Spleen (tissue), 11 donors: ENCODE results near the gene SLC25A6. TPM values are rescaled to one million over a fixed set of nuclear protein-coding genes. Genes with fewer than 3 reads are reported as not detected.
A peak's percentile ranks its signal among the peaks of the same experiment; 100 is the strongest.

ENCODE experiments used
- DNase-seq: peaks from one replicate; pipeline ENCODE4 v3.0.0-alpha.2; 2020
- H3K27ac ChIP-seq, 8 donors: fragments of 200-600 bp; sonication (generic) in 7 of 8; 1 replicate in 4 of 8; 2 replicates in 4 of 8; pipeline versions ENCODE4 v1.5.0 to v1.8.0; 2016 to 2021; ENCODE audit warnings: inconsistent platforms in 4 of 8, mild to moderate bottlenecking in 4 of 8, moderate library complexity in 1 of 8
- H3K27me3 ChIP-seq, 7 donors: fragments of 200-600 bp; sonication (generic) in 6 of 7; replicated peaks in 1 of 7; 1 replicate in 4 of 7; 2 replicates in 3 of 7; pipeline versions ENCODE4 v1.5.0 to v1.8.0; 2016 to 2021; ENCODE audit warnings: inconsistent platforms in 3 of 7, mild to moderate bottlenecking in 1 of 7
- H3K36me3 ChIP-seq, 6 donors: fragments of 200-600 bp; sonication (generic) in 5 of 6; 1 replicate in 4 of 6; 2 replicates in 2 of 6; pipeline versions ENCODE4 v1.5.0 to v1.8.0; 2016 to 2021; ENCODE audit warnings: inconsistent platforms in 2 of 6
- H3K4me1 ChIP-seq, 6 donors: fragments of 200-600 bp; sonication (generic) in 5 of 6; 1 replicate in 3 of 6; 2 replicates in 3 of 6; pipeline versions ENCODE4 v1.5.0 to v1.8.0; 2016 to 2021; ENCODE audit warnings: inconsistent platforms in 3 of 6
- H3K4me3 ChIP-seq, 8 donors: fragments of 200-600 bp; sonication (generic) in 7 of 8; 1 replicate in 4 of 8; 2 replicates in 4 of 8; pipeline versions ENCODE4 v1.5.0 to v1.8.0; 2016 to 2021; ENCODE audit warnings: inconsistent platforms in 4 of 8, mild to moderate bottlenecking in 4 of 8, moderate library complexity in 2 of 8
- H3K9me3 ChIP-seq, 8 donors: fragments of 200-600 bp; sonication (generic) in 7 of 8; 1 replicate in 4 of 8; 2 replicates in 4 of 8; pipeline versions ENCODE4 v1.5.0 to v1.8.0; 2016 to 2021; ENCODE audit warnings: inconsistent platforms in 4 of 8
- CTCF ChIP-seq, 11 experiments: fragments of 200-600 bp in 7 of 11; fragments of 450-650 bp in 4 of 11; sonication (generic) in 4 of 11; IDR thresholded peaks in 8 of 11; conservative IDR thresholded peaks in 3 of 11; 1 replicate in 7 of 11; 2 replicates in 4 of 11; pipeline versions ENCODE4 v1.4.0 to v1.8.0; 2016 to 2021; ENCODE audit warnings: antibody characterized with exemption in 11 of 11, inconsistent platforms in 4 of 11, mild to moderate bottlenecking in 1 of 11
- POLR2A ChIP-seq, 3 donors: fragments of 450-650 bp; IDR thresholded peaks; one replicate each; pipeline ENCODE4 v1.5.1; 2017; ENCODE audit warnings: antibody characterized with exemption in 3 of 3, mild to moderate bottlenecking in 1 of 3
- POLR2AphosphoS5 ChIP-seq, 3 donors: sonication (generic); formaldehyde crosslinking; IDR thresholded peaks; one replicate each; pipeline ENCODE4 v1.5.1; 2017; ENCODE audit warnings: antibody characterized with exemption in 3 of 3
- WGBS, 5 donors: extraction: QIAGEN DNeasy Blood & Tissue Kit in 3 of 5; methylation state at CpG; one replicate each; pipeline versions ENCODE4 v1.1.5 to v1.1.7; 2013 to 2018; 5-methylcytosine and 5-hydroxymethylcytosine counted together
- intact Hi-C: fragments of 100-400 bp; cut with DNase I; formaldehyde crosslinking; loops from one replicate; pipeline ENCODE4 v1.15.0; 2023; ENCODE audit warnings: low total_unique reads
- polyA plus RNA-seq, 3 donors: library from polyadenylated mRNA; stranded (reverse); fragments of 200-250 nt; gene quantifications; one replicate each; pipeline ENCODE4 v1.2.1, GENCODE V29; 2013
- total RNA-seq, 7 donors: library from RNA; depleted of rRNA in 3 of 7; stranded (reverse); fragments of >200 nt in 3 of 7; fragmentation: NEBNext Ultra II Directional in 4 of 7; extraction: Animal tissue kit (Norgen Biotek cat#: 25700) in 4 of 7; gene quantifications; one replicate each; pipeline versions ENCODE4 v1.1.0 to v1.2.1, GENCODE V29; 2016 to 2021
- donor health status: healthy with polysubstance abuse.
- donor health status: DM: no; HTN: no; CAD: no; lungs with moderate emphysema.
- donor health status: DM: no; HTN: no; CAD: no.
- donor health status: Bipolar disorder and iron deficiency.
- donor health status: healthy.
- donor health status: DM: no; HTN: no; CAD: no.
- donor health status: DM: yes; HTN: yes; CAD: no.

SLC25A6 gene
- total and polyA plus RNA-seq, 10 donors: 255 to 443 (median 305) TPM

GRCh38 chrX:1418901-1419544 is 27.1 kb upstream of the SLC25A6 start:
- Histone ChIP-seq H3K4me1 (no peaks in the 10 kb centered on the region), H3K4me3 (no peak overlapping the region), H3K9me3 (peaks cover 3 to 40% (median 33%) of the 10 kb centered on the region in 8 donors), H3K36me3 (peaks cover 0 to 81% (median 43%) of the 10 kb centered on the region in 6 donors), H3K27ac (no peak overlapping the region), H3K27me3 (no peaks in the 10 kb centered on the region)
- WGBS, 5 donors: 91 to 95% (median 94%) methylated on average over 22 to 29 of the region's 29 CpGs
- intact Hi-C loops: no loop called here
- DNase-seq: peak; percentile 76
- TF ChIP-seq POLR2AphosphoS5 (IDR thresholded peaks at IDR 0.05) (peak; percentile 6 to 70 (median 41)), POLR2A (IDR thresholded peaks at IDR 0.05) (no peak)

GRCh38 chrX:1417921-1418771 is 26.2 kb upstream of the SLC25A6 start:
- Histone ChIP-seq H3K36me3 (peaks cover 0 to 85% (median 49%) of the 10 kb centered on the region in 6 donors), H3K4me3 (no peak overlapping the region), H3K27ac (no peak overlapping the region), H3K27me3 (no peaks in the 10 kb centered on the region), H3K4me1 (no peaks in the 10 kb centered on the region), H3K9me3 (peaks cover 3 to 33% (median 29%) of the 10 kb centered on the region in 8 donors)
- 92 to 94% (median 92%) methylated on average over 12 to 20 of the region's 20 CpGs for WGBS, 5 donors
- intact Hi-C loops: no loop called here
- DNase-seq: peak; percentile 67
- TF ChIP-seq POLR2AphosphoS5 (IDR thresholded peaks at IDR 0.05): peak in 2 of 3 donors; percentile 24 to 55
- no peak for TF ChIP-seq POLR2A (IDR thresholded peaks at IDR 0.05)

- intact Hi-C loops: no loop called here
- WGBS, 5 donors: 71 to 87% (median 81%) methylated on average over 8 to 14 of the region's 14 CpGs
Measured at GRCh38 chrX:1416965-1417760, 25.2 kb upstream of the SLC25A6 start.

GRCh38 chrX:1416327-1416784 is 24.4 kb upstream of the SLC25A6 start:
- TF ChIP-seq POLR2A (IDR thresholded peaks at IDR 0.05) (no peak), CTCF (IDR thresholded peaks at IDR 0.05 in 8 of 11, conservative IDR thresholded peaks at IDR 0.05 in 3 of 11) (no peak), POLR2AphosphoS5 (IDR thresholded peaks at IDR 0.05) (no peak)
- DNase-seq: peak; percentile 4
- Histone ChIP-seq H3K4me3 (no peak overlapping the region), H3K9me3 (peaks cover 0 to 16% (median 11%) of the 10 kb centered on the region in 8 donors), H3K4me1 (peaks cover 0 to 1% (median 0%) of the 10 kb centered on the region in 6 donors), H3K27ac (no peak overlapping the region), H3K36me3 (peaks cover 0 to 85% (median 48%) of the 10 kb centered on the region in 6 donors), H3K27me3 (no peaks in the 10 kb centered on the region)
- 65 to 85% (median 72%) methylated on average over 15 of the region's 15 CpGs for WGBS, 5 donors
- intact Hi-C loops: no loop called here

More at GRCh38 chrX:1416965-1417760, 25.2 kb upstream of the SLC25A6 start:
- Histone ChIP-seq H3K27ac (no peak overlapping the region), H3K36me3 (peaks cover 0 to 85% (median 49%) of the 10 kb centered on the region in 6 donors), H3K27me3 (no peaks in the 10 kb centered on the region), H3K4me1 (no peaks in the 10 kb centered on the region), H3K4me3 (no peak overlapping the region), H3K9me3 (peaks cover 3 to 23% (median 19%) of the 10 kb centered on the region in 8 donors)
- TF ChIP-seq CTCF (IDR thresholded peaks at IDR 0.05 in 8 of 11, conservative IDR thresholded peaks at IDR 0.05 in 3 of 11) (no peak), POLR2A (IDR thresholded peaks at IDR 0.05) (no peak), POLR2AphosphoS5 (IDR thresholded peaks at IDR 0.05) (no peak)
- peak; percentile 40 for DNase-seq
